Measurements from ENCODE around the gene TPPP. TPM values are rescaled to one million over a fixed set of nuclear protein-coding genes. Genes with fewer than 3 reads are reported as not detected.

TPPP gene
- total and polyA plus RNA-seq, 2 experiments from 2014 or later = not detected

DNA sequence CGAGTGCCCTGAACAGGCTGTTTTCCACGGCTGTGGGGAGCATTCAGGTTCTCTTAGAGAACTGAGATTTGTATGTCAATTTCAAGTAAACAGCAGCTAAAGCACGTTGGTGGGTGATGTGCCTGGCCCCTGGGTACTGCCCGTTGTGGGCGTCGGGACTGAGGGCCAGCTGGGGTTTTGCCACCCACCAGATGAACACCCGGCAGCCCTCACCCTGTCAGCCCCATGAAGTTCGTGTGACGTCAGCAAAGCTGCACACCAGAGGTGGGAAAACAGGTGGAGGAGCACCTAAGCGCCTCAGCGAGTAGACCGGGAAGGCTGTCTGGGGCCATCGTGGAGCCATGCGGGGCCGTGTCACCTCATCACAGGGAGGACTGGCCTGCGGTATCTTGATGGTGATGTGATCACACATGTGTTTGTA lies 71.8 kb downstream of the TPPP start:
- H3K27ac ChIP-seq = no peak overlapping the region
- no peak overlapping the region for H3K4me2 ChIP-seq (ENCODE audit: unreplicated experiment)
- TF ChIP-seq EZH2phosphoT487 (IDR thresholded peaks at IDR 0.05; ENCODE audit: insufficient read depth, low read depth) (no peak), EZH2 (IDR thresholded peaks at IDR 0.05; ENCODE audit: insufficient read depth, poor library complexity, severe bottlenecking) (no peak)
- H3K27me3 ChIP-seq (replicated peaks; ENCODE audit: insufficient read depth) = no peaks in the 10 kb centered on the region
- no peak overlapping the region for H3K4me3 ChIP-seq
- no peak for DNase-seq
- H3K9ac ChIP-seq = no peak overlapping the region
- H2AFZ ChIP-seq = no peak overlapping the region
- no peaks in the 10 kb centered on the region for H3K36me3 ChIP-seq (ENCODE audit: low read depth)
- WGBS, 2 experiments (ENCODE audit: low coverage in 1 of 2, low lambda C conversion rate in 2 of 2, missing lambda C conversion rate in 2 of 2) = 92 to 97% methylated on average over 16 of the region's 16 CpGs
- peaks cover 3% of the 10 kb centered on the region for H3K79me2 ChIP-seq (ENCODE audit: insufficient read depth)
- no peaks in the 10 kb centered on the region for H4K20me1 ChIP-seq (ENCODE audit: insufficient read depth)
- no peaks in the 10 kb centered on the region for H3K4me1 ChIP-seq (ENCODE audit: insufficient read depth)
- H3K9me3 ChIP-seq (ENCODE audit: low read depth) = no peaks in the 10 kb centered on the region
- H3F3A ChIP-seq (ENCODE audit: insufficient read depth) = no peaks in the 10 kb centered on the region
- H3K9me2 ChIP-seq (ENCODE audit: insufficient read depth) = no peaks in the 10 kb centered on the region
- in situ Hi-C loops (cut with MboI) = no loop called here

DNA sequence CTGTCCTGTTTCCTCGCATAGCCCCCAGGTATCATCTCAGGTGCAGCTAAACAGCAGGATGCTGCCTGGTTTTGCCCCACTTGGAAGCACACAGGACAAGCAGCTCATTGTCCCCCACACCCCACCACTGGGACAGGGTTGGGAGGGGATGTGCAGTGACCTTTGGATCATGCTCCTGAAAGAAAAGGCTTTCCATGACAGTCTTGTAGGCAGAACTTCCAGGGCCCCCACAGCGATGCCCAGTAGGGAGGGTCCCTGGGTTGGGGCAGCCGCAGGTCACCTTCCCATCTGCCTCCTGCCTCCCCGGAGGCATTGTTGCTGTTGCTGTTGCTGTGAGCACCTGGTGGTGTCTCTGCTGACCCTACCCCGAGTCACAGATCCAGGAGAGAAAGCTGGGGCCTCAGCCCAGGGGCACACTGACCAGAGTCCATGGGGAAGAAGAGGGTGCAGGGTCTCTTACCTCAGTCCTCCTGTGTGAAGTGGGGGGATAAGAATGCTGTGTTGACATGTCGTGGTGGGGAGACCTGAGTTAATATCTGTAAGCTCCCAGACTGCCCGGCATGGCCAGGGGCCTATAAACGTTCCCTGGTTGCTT lies 72.5 kb downstream of the TPPP start:
- Histone ChIP-seq H3K4me1 (ENCODE audit: insufficient read depth) (no peaks in the 10 kb centered on the region), H3K9me2 (ENCODE audit: insufficient read depth) (no peaks in the 10 kb centered on the region), H3K4me3 (no peak overlapping the region), H3K36me3 (ENCODE audit: low read depth) (no peaks in the 10 kb centered on the region), H3K9me3 (ENCODE audit: low read depth) (no peaks in the 10 kb centered on the region), H3K79me2 (ENCODE audit: insufficient read depth) (peaks cover 10% of the 10 kb centered on the region), H3K4me2 (ENCODE audit: unreplicated experiment) (no peak overlapping the region), H3K27me3 (replicated peaks; ENCODE audit: insufficient read depth) (no peaks in the 10 kb centered on the region), H3K9ac (no peak overlapping the region), H3F3A (ENCODE audit: insufficient read depth) (no peaks in the 10 kb centered on the region), H2AFZ (no peak overlapping the region), H4K20me1 (ENCODE audit: insufficient read depth) (no peaks in the 10 kb centered on the region), H3K27ac (no peak overlapping the region)
- TF ChIP-seq EZH2phosphoT487 (IDR thresholded peaks at IDR 0.05; ENCODE audit: insufficient read depth, low read depth) = no peak
- no peak for TF ChIP-seq EZH2 (IDR thresholded peaks at IDR 0.05; ENCODE audit: insufficient read depth, poor library complexity, severe bottlenecking)
- in situ Hi-C loops (cut with MboI) = no loop called here
- DNase-seq = no peak
- WGBS, 2 experiments (ENCODE audit: low coverage in 1 of 2, low lambda C conversion rate in 2 of 2, missing lambda C conversion rate in 2 of 2) = 86 to 93% methylated on average over 8 of the region's 8 CpGs

DNA sequence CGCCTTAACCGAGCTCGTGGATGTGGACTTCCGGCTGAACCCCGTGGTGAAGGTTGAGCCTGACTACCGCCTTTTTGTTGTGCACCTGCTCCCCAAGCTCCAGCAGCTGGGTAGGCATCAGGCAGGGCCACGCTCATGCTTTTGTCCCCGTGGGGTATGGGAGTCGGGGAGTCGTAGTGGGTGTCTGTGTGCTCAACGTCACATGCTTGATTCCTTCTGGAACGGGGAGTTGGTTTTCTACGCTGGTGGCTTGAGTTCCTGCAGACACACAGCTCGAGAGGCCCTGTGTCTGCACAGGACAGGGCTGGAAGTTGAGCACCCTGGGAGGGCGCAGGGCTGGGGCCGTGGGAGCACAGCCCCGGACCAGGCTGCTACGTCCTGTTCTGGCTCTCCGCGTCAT lies 73.0 kb downstream of the TPPP start:
- H3K4me3 ChIP-seq = no peak overlapping the region
- in situ Hi-C loops (cut with MboI) = no loop called here
- H3K4me1 ChIP-seq (ENCODE audit: insufficient read depth) = no peaks in the 10 kb centered on the region
- H3F3A ChIP-seq (ENCODE audit: insufficient read depth) = no peaks in the 10 kb centered on the region
- H3K27me3 ChIP-seq (replicated peaks; ENCODE audit: insufficient read depth) = no peaks in the 10 kb centered on the region
- TF ChIP-seq EZH2phosphoT487 (IDR thresholded peaks at IDR 0.05; ENCODE audit: insufficient read depth, low read depth) (no peak), EZH2 (IDR thresholded peaks at IDR 0.05; ENCODE audit: insufficient read depth, poor library complexity, severe bottlenecking) (no peak)
- H3K9ac ChIP-seq = no peak overlapping the region
- 94 to 97% methylated on average over 19 to 20 of the region's 20 CpGs for WGBS, 2 experiments (ENCODE audit: low coverage in 1 of 2, low lambda C conversion rate in 2 of 2, missing lambda C conversion rate in 2 of 2)
- H3K9me2 ChIP-seq (ENCODE audit: insufficient read depth) = no peaks in the 10 kb centered on the region
- H3K27ac ChIP-seq = no peak overlapping the region
- no peaks in the 10 kb centered on the region for H4K20me1 ChIP-seq (ENCODE audit: insufficient read depth)
- no peak overlapping the region for H2AFZ ChIP-seq
- H3K36me3 ChIP-seq (ENCODE audit: low read depth) = no peaks in the 10 kb centered on the region
- peaks cover 15% of the 10 kb centered on the region for H3K79me2 ChIP-seq (ENCODE audit: insufficient read depth)
- no peak for DNase-seq
- no peaks in the 10 kb centered on the region for H3K9me3 ChIP-seq (ENCODE audit: low read depth)
- H3K4me2 ChIP-seq (ENCODE audit: unreplicated experiment) = no peak overlapping the region

DNA sequence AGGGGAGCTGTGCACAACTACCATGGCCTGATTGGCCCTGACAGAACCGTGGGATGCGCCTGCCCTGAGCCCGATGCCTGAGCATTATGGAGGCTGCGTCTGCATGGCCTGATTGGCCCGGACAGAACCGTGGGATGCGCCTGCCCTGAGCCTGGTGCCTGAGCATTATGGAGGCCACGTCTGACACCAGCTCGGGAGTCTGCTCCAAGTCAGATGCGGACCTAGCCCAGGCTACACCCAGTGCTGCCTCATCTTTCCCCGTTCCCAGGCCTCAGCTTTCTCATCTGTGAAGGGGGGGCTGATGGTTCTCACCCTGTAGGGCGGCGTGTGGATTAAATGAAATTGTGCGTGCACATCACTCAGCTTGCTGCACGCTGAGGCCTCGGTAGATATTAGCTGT lies 73.7 kb downstream of the TPPP start:
- no peak for DNase-seq
- 90 to 94% methylated on average over 16 of the region's 16 CpGs for WGBS, 2 experiments (ENCODE audit: low coverage in 1 of 2, low lambda C conversion rate in 2 of 2, missing lambda C conversion rate in 2 of 2)
- no peak overlapping the region for H3K27ac ChIP-seq
- H3K4me1 ChIP-seq (ENCODE audit: insufficient read depth) = no peaks in the 10 kb centered on the region
- H4K20me1 ChIP-seq (ENCODE audit: insufficient read depth) = no peaks in the 10 kb centered on the region
- H3K9me2 ChIP-seq (ENCODE audit: insufficient read depth) = no peaks in the 10 kb centered on the region
- no peaks in the 10 kb centered on the region for H3K27me3 ChIP-seq (replicated peaks; ENCODE audit: insufficient read depth)
- no peak overlapping the region for H3K4me2 ChIP-seq (ENCODE audit: unreplicated experiment)
- no peaks in the 10 kb centered on the region for H3K9me3 ChIP-seq (ENCODE audit: low read depth)
- H3K4me3 ChIP-seq = no peak overlapping the region
- H3K79me2 ChIP-seq (ENCODE audit: insufficient read depth) = peaks cover 21% of the 10 kb centered on the region
- H3F3A ChIP-seq (ENCODE audit: insufficient read depth) = no peaks in the 10 kb centered on the region
- no peaks in the 10 kb centered on the region for H3K36me3 ChIP-seq (ENCODE audit: low read depth)
- no peak overlapping the region for H2AFZ ChIP-seq
- in situ Hi-C loops (cut with MboI) = no loop called here
- TF ChIP-seq EZH2 (IDR thresholded peaks at IDR 0.05; ENCODE audit: insufficient read depth, poor library complexity, severe bottlenecking) (no peak), EZH2phosphoT487 (IDR thresholded peaks at IDR 0.05; ENCODE audit: insufficient read depth, low read depth) (no peak)
- no peak overlapping the region for H3K9ac ChIP-seq

DNA sequence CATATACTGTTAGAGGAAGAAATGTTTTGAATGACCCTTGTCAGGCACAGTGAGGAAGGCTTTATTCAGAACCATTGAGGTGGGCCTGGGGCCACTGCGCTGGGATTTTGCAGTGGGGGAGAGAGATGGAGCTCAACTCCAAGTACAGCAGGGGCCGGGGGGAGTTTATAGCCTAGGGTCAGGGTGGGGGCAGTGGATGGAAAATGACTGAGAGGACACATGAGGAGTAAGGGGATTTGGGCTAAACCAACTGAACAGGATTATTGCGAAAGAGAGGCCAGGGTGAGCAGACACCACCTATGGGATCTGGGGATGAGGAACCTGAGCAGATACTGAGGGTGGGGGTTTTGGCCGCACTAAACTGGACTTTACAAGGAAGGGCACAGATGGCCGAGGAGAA lies 74.7 kb downstream of the TPPP start:
- Histone ChIP-seq H3K27ac (no peak overlapping the region), H3K9ac (no peak overlapping the region), H3K4me2 (ENCODE audit: unreplicated experiment) (no peak overlapping the region), H3F3A (ENCODE audit: insufficient read depth) (no peaks in the 10 kb centered on the region), H3K4me3 (no peak overlapping the region), H2AFZ (no peak overlapping the region), H3K9me2 (ENCODE audit: insufficient read depth) (no peaks in the 10 kb centered on the region), H3K27me3 (replicated peaks; ENCODE audit: insufficient read depth) (no peaks in the 10 kb centered on the region), H3K36me3 (ENCODE audit: low read depth) (no peaks in the 10 kb centered on the region), H3K79me2 (ENCODE audit: insufficient read depth) (peaks cover 25% of the 10 kb centered on the region), H3K4me1 (ENCODE audit: insufficient read depth) (no peaks in the 10 kb centered on the region), H4K20me1 (ENCODE audit: insufficient read depth) (no peaks in the 10 kb centered on the region), H3K9me3 (ENCODE audit: low read depth) (no peaks in the 10 kb centered on the region)
- DNase-seq = no peak
- TF ChIP-seq EZH2phosphoT487 (IDR thresholded peaks at IDR 0.05; ENCODE audit: insufficient read depth, low read depth) (no peak), EZH2 (IDR thresholded peaks at IDR 0.05; ENCODE audit: insufficient read depth, poor library complexity, severe bottlenecking) (no peak)
- in situ Hi-C loops (cut with MboI) = no loop called here
- 96 to 97% methylated on average over 5 of the region's 5 CpGs for whole genome bisulfite sequencing, 2 experiments (ENCODE audit: low coverage in 1 of 2, low lambda C conversion rate in 2 of 2, missing lambda C conversion rate in 2 of 2)

Measured in GM23248 (cell line).